Anterior cingulate cortex (tissue), 58 donors: Measurements from ENCODE around the gene EPB42.
"Not testable (repeated sequence)": the region's sequence is repeated elsewhere in the genome, so short reads cannot be mapped to it uniquely, and the experiment has no call there.

ENCODE experiments used
- DNase-seq, 58 donors: peaks; one replicate each; lab custom pipeline; 2025; lab: John Stamatoyannopoulos, UW

EPB42 gene

GRCh38 chr15:43242616-43243015 lies 21.8 kb upstream of the EPB42 start:
- DNase-seq = no peak

- DNase-seq = peak in 19 of 58 donors; percentile 3 to 64 (median 21)
Observed at GRCh38 chr15:43241100-43241499, 20.3 kb upstream of the EPB42 start.

GRCh38 chr15:43239732-43240491 lies 19.1 kb upstream of the EPB42 start:
- DNase-seq = no peak

GRCh38 chr15:43238671-43239131 lies 17.9 kb upstream of the EPB42 start:
- no peak for DNase-seq

- no peak for DNase-seq
Observed at GRCh38 chr15:43237842-43238470, 17.1 kb upstream of the EPB42 start.

- no peak for DNase-seq
Observed at GRCh38 chr15:43235536-43235935, 14.7 kb upstream of the EPB42 start.

- DNase-seq = no peak
Observed at GRCh38 chr15:43232289-43232874, 11.6 kb upstream of the EPB42 start.

- no peak for DNase-seq
Observed at GRCh38 chr15:43230640-43231115, 9.9 kb upstream of the EPB42 start.

GRCh38 chr15:43229977-43230376 lies 9.2 kb upstream of the EPB42 start:
- DNase-seq = peak in 38 of 58 donors; percentile 3 to 78 (median 29)

GRCh38 chr15:43226436-43227305 lies 5.9 kb upstream of the EPB42 start:
- DNase-seq = no peak

- DNase-seq = not testable (repeated sequence)
Observed at GRCh38 chr15:43225950-43226255, 5.1 kb upstream of the EPB42 start.

GRCh38 chr15:43225201-43225949 lies 4.6 kb upstream of the EPB42 start:
- peak in 15 of 58 donors; percentile 1 to 45 (median 12) for DNase-seq

GRCh38 chr15:43221422-43221821 lies 604 bp upstream of the EPB42 start:
- DNase-seq = no peak

GRCh38 chr15:43219929-43220928 lies 589 bp downstream of the EPB42 start:
- DNase-seq = no peak

- DNase-seq = no peak
Observed at GRCh38 chr15:43218908-43219706, 1.7 kb downstream of the EPB42 start.

- no peak for DNase-seq
Observed at GRCh38 chr15:43215961-43216360, 4.9 kb downstream of the EPB42 start.

- DNase-seq = no peak
Observed at GRCh38 chr15:43214592-43215295, 6.1 kb downstream of the EPB42 start.
